Caco-2 (cell line): ENCODE results near the gene PBX4. TPM values are rescaled to one million over a fixed set of nuclear protein-coding genes. Genes with fewer than 3 reads are reported as not detected.
"Not testable (repeated sequence)": the region's sequence is repeated elsewhere in the genome, so short reads cannot be mapped to it uniquely, and the experiment has no call there.

Source experiments
- BruUV-seq: library from RNA; stranded (reverse); fragments of 400-500 nt; replicated peaks from 2 replicates; lab custom pipeline; 2021; lab: Mats Ljungman, UMichigan
- CTCF ChIA-PET: fragments of 300-600 bp; sonication (Branson Sonifier 250); formaldehyde crosslinking; loops from one replicate; lab custom pipeline; 2022; ENCODE audit warnings: antibody characterized with exemption; lab: Charles Lee
- POLR2A ChIA-PET: fragments of 300-600 bp; sonication (Branson Sonifier 250); formaldehyde crosslinking; loops from one replicate; lab custom pipeline; 2022; ENCODE audit warnings: antibody characterized with exemption; lab: Charles Lee
- DNase-seq, 2 experiments: peaks; one replicate each; pipeline versions ENCODE4 v3.0.0 to v3.0.0-alpha.2; 2020 to 2022
- H3K27me3 ChIP-seq: replicated peaks from 2 replicates; pipeline ENCODE4 v1.6.0; 2011; ENCODE audit warnings: low read length; ENCODE audit not compliant: control insufficient read depth, insufficient read depth
- H3K36me3 ChIP-seq: 2 replicates; pipeline ENCODE4 v1.5.1; 2011; ENCODE audit warnings: low read length; ENCODE audit not compliant: control insufficient read depth, insufficient read depth
- H3K4me1 ChIP-seq: fragments of 250-450 bp; sonication (Bioruptor Pico); 2 replicates; pipeline ENCODE4 v1.5.1; 2020; ENCODE audit warnings: mild to moderate bottlenecking
- H3K4me3 ChIP-seq: 2 replicates; pipeline ENCODE4 v1.5.1; 2011; ENCODE audit warnings: low read depth, mild to moderate bottlenecking, control low read depth, low read length
- H3K9me3 ChIP-seq: fragments of 250-450 bp; sonication (Bioruptor Pico); 2 replicates; pipeline ENCODE4 v1.5.1; 2020; ENCODE audit warnings: mild to moderate bottlenecking, moderate library complexity
- H3K27ac Mint-ChIP-seq: one replicate; pipeline ENCODE4 v1.8.0; 2022; ENCODE audit warnings: mixed read lengths; ENCODE audit not compliant: unreplicated experiment
- H3K27me3 Mint-ChIP-seq: one replicate; pipeline ENCODE4 v1.8.0; 2022; ENCODE audit warnings: mixed read lengths; ENCODE audit not compliant: insufficient read depth, unreplicated experiment
- H3K36me3 Mint-ChIP-seq: one replicate; pipeline ENCODE4 v1.8.0; 2022; ENCODE audit warnings: mild to moderate bottlenecking, mixed read lengths; ENCODE audit not compliant: insufficient read depth, unreplicated experiment
- H3K4me1 Mint-ChIP-seq: one replicate; pipeline ENCODE4 v1.8.0; 2022; ENCODE audit warnings: low read depth, mixed read lengths; ENCODE audit not compliant: unreplicated experiment
- H3K4me3 Mint-ChIP-seq: one replicate; pipeline ENCODE4 v1.8.0; 2022; ENCODE audit warnings: mild to moderate bottlenecking, moderate library complexity, mixed read lengths; ENCODE audit not compliant: unreplicated experiment
- H3K9me3 Mint-ChIP-seq: one replicate; pipeline ENCODE4 v1.8.0; 2022; ENCODE audit warnings: mixed read lengths; ENCODE audit not compliant: unreplicated experiment
- intact Hi-C: fragments of 100-400 bp; cut with micrococcal nuclease; formaldehyde crosslinking; loops from one replicate; pipeline ENCODE4 v1.10.0; 2022; ENCODE audit not compliant: unreplicated experiment
- total RNA-seq: library from RNA; stranded (reverse); gene quantifications from 2 replicates; pipeline ENCODE4 v1.2.3, GENCODE V29; 2022
- TF ChIP-seq, protein P1 (sequence below), 2 experiments: fragments of 200-600 bp in 1 of 2; IDR thresholded peaks; 1 replicate in 1 of 2; 2 replicates in 1 of 2; pipeline versions ENCODE4 v1.5.1 to v1.8.0; 2011 to 2022; ENCODE audit warnings: antibody characterized with exemption in 1 of 2, control low read depth in 1 of 2, inconsistent platforms in 1 of 2, low read depth in 1 of 2, low read length in 1 of 2, mild to moderate bottlenecking in 1 of 2, moderate library complexity in 1 of 2; ENCODE audit not compliant: insufficient read depth in 1 of 2, severe bottlenecking in 1 of 2, unreplicated experiment in 1 of 2

Gene PBX4
- total RNA-seq, 1 experiment from 2014 or later, result 3.5 TPM

DNA sequence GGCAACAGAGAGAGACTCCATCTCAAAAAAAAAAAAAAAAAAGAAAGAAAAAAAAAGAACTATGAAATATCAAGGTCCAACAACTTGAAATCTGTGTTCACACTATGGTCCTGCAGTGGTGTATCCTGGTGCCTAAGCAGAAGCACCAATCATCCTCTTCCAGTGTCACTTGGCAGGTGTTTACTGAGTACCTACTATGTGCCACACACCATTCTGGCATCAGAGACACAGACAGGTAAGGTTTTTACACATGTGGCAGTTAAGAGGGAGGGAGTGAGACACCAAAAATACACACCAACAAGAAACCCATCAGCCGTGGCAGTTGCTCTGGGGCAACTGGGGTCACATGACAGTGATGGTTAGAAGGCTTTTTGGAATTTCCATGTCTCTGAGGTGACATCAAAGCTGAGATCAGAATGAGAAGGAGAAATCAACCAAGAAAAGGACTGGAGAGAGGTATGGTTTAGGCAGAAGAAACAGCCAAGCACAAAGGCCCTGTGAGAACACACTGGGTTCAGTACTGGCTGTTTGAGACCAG lies 17.6 kb downstream of the PBX4 start:
- Histone ChIP-seq H3K9me3 (no peaks in the 10 kb centered on the region), H3K27me3 (no peaks in the 10 kb centered on the region), H3K36me3 (no peaks in the 10 kb centered on the region), H3K4me3 (no peak overlapping the region), H3K4me1 (no peaks in the 10 kb centered on the region)
- no peak for DNase-seq
- Mint-ChIP-seq H3K36me3 (no peaks in the 10 kb centered on the region), H3K27me3 (no peaks in the 10 kb centered on the region), H3K4me3 (no peak overlapping the region), H3K4me1 (peaks cover 7% of the 10 kb centered on the region), H3K9me3 (no peaks in the 10 kb centered on the region), H3K27ac (no peak overlapping the region)
- ChIA-PET CTCF (no interaction called here), POLR2A (no interaction called here)
- intact Hi-C loops, result no loop called here
- TF ChIP-seq, protein P1, sequence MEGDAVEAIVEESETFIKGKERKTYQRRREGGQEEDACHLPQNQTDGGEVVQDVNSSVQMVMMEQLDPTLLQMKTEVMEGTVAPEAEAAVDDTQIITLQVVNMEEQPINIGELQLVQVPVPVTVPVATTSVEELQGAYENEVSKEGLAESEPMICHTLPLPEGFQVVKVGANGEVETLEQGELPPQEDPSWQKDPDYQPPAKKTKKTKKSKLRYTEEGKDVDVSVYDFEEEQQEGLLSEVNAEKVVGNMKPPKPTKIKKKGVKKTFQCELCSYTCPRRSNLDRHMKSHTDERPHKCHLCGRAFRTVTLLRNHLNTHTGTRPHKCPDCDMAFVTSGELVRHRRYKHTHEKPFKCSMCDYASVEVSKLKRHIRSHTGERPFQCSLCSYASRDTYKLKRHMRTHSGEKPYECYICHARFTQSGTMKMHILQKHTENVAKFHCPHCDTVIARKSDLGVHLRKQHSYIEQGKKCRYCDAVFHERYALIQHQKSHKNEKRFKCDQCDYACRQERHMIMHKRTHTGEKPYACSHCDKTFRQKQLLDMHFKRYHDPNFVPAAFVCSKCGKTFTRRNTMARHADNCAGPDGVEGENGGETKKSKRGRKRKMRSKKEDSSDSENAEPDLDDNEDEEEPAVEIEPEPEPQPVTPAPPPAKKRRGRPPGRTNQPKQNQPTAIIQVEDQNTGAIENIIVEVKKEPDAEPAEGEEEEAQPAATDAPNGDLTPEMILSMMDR (IDR thresholded peaks at IDR 0.05; ENCODE audit: insufficient read depth in 1 of 2, low read depth in 1 of 2, low read length in 1 of 2, severe bottlenecking in 1 of 2, unreplicated experiment in 1 of 2), result no peak
- BruUV-seq, result no TSS peak

DNA sequence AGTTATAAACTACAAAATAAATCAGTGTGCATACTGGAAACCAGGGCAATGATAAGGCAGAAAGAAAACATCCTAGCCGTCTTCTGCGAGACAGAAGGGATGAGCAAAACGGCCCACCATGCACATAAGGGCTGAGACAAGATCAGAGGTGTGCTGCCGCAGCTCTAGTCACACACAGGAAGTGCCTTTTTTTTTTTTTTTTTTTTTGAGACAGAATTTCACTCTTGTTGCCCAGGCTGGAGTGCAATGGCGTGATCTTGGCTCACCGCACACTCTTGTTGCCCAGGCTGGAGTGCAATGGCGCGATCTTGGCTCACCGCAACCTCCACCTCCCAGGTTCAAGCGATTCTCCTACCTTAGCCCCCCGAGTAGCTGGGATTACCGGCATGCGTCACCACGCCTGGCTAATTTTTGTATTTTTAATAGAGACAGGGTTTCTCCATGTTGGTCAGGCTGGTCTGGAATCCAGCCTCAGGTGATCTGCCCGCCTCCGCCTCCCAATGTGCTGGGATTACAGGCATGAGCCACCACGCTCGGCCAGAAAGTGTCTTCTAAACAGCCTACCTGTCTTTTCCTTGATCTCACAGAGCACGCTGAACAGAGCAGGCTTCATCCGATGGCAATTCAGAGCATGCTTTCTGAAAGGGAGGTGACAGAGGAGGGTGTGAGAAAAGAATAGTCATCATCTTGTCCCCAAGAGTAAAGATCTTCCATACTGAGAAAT lies 19.6 kb downstream of the PBX4 start:
- H3K27me3 ChIP-seq, POLR2A ChIA-PET, H3K36me3 ChIP-seq, H3K4me3 ChIP-seq, H3K9me3 Mint-ChIP-seq, H3K27me3 Mint-ChIP-seq, H3K4me3 Mint-ChIP-seq, H3K4me1 ChIP-seq, H3K36me3 Mint-ChIP-seq, BruUV-seq, H3K4me1 Mint-ChIP-seq, intact Hi-C loops, H3K9me3 ChIP-seq, CTCF ChIA-PET, DNase-seq, H3K27ac Mint-ChIP-seq: not testable (repeated sequence)

DNA sequence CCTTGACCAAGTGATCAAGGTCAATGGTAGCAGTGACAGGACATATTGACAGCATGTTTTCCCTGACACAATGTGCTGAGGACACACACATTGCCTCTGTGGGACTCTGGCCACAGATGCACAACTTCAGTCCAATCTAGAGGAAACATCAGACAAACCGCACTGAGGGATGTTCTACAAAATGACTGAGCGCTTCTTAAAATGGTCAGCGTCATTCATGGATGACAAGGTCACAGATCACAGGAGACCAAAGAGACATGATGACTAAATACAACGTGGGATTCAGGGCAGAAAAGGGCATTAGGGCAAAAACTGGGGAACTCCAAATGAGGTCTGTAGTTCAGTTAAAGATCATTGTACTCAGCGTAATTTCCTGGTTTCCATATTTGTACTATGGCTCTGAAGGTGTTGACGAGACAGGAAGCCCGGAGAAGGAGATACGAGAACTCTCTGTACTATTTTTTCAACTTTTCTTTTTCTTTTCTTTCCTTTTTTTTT lies 20.6 kb downstream of the PBX4 start:
- TF ChIP-seq, protein P1 (IDR thresholded peaks at IDR 0.05; ENCODE audit: insufficient read depth in 1 of 2, low read depth in 1 of 2, low read length in 1 of 2, severe bottlenecking in 1 of 2, unreplicated experiment in 1 of 2), result no peak
- BruUV-seq, result no TSS peak
- H3K27ac Mint-ChIP-seq, result no peak overlapping the region
- ChIA-PET CTCF (no interaction called here), POLR2A (no interaction called here)
- no peaks in the 10 kb centered on the region for H3K36me3 ChIP-seq
- no peaks in the 10 kb centered on the region for H3K9me3 Mint-ChIP-seq
- H3K4me1 ChIP-seq, result no peaks in the 10 kb centered on the region
- peaks cover 7% of the 10 kb centered on the region for H3K4me1 Mint-ChIP-seq
- H3K27me3 ChIP-seq, result no peaks in the 10 kb centered on the region
- H3K27me3 Mint-ChIP-seq, result no peaks in the 10 kb centered on the region
- H3K36me3 Mint-ChIP-seq, result no peaks in the 10 kb centered on the region
- H3K9me3 ChIP-seq, result no peaks in the 10 kb centered on the region
- H3K4me3 Mint-ChIP-seq, result no peak overlapping the region
- H3K4me3 ChIP-seq, result no peak overlapping the region
- intact Hi-C loops, result no loop called here
- DNase-seq, result no peak
